ENCODE results near the gene MTERF2. TPM values are rescaled to one million over a fixed set of nuclear protein-coding genes. Genes with fewer than 3 reads are reported as not detected.

MTERF2 gene
- total and polyA plus RNA-seq, 2 of the 13 experiments (the other 11 are each of a cell fraction or from before 2014, with no cell fraction given) = 8.0 to 11.6 TPM

DNA sequence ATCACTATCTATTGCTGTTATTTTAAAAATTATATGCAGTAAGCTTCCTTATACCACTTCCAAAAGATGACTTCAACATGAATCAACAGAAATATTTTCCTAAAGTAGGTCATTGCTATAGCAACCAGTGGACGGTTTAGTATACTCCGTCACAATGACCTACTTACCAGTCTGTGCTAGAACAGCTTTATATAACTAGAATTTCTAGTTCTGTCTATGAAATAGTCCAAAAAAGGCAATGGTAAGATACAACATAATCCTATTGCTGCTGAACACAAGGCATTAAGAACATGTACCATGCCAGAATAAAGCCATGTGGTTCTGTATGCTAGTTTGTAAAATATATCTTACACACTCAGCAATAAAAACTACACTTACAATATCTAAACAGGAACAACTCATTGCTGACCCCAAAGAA is 40.7 kb upstream of the MTERF2 start (continued):
- TF ChIP-seq, protein P1, sequence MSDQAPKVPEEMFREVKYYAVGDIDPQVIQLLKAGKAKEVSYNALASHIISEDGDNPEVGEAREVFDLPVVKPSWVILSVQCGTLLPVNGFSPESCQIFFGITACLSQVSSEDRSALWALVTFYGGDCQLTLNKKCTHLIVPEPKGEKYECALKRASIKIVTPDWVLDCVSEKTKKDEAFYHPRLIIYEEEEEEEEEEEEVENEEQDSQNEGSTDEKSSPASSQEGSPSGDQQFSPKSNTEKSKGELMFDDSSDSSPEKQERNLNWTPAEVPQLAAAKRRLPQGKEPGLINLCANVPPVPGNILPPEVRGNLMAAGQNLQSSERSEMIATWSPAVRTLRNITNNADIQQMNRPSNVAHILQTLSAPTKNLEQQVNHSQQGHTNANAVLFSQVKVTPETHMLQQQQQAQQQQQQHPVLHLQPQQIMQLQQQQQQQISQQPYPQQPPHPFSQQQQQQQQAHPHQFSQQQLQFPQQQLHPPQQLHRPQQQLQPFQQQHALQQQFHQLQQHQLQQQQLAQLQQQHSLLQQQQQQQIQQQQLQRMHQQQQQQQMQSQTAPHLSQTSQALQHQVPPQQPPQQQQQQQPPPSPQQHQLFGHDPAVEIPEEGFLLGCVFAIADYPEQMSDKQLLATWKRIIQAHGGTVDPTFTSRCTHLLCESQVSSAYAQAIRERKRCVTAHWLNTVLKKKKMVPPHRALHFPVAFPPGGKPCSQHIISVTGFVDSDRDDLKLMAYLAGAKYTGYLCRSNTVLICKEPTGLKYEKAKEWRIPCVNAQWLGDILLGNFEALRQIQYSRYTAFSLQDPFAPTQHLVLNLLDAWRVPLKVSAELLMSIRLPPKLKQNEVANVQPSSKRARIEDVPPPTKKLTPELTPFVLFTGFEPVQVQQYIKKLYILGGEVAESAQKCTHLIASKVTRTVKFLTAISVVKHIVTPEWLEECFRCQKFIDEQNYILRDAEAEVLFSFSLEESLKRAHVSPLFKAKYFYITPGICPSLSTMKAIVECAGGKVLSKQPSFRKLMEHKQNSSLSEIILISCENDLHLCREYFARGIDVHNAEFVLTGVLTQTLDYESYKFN (CRISPR knock-in tag; conservative IDR thresholded peaks at IDR 0.05) = no peak
- TF ChIP-seq POLR2G (IDR thresholded peaks at IDR 0.05; ENCODE audit: low read depth, low read length) (no peak), RFX3 (CRISPR knock-in tag; IDR thresholded peaks at IDR 0.05) (peak; percentile 87), FOXA1 (IDR thresholded peaks at IDR 0.05) (no peak), FOXA1 (CRISPR knock-in tag; IDR thresholded peaks at IDR 0.05) (no peak), POLR2AphosphoS2 (IDR thresholded peaks at IDR 0.05; ENCODE audit: low read depth, low read length) (no peak), IKZF4 (CRISPR knock-in tag; IDR thresholded peaks at IDR 0.05; ENCODE audit: borderline replicate concordance, low read depth, not compliant biosample characterization) (no peak)
- TF ChIP-seq, protein P2, sequence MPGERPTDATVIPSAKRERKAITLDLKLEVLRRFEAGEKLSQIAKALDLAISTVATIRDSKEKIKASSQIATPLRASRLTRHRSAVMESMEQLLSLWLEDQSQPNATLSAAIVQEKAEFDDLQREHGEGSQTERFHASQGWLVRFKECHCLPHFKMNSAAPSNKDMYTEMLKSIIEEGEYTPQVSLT (CRISPR knock-in tag; IDR thresholded peaks at IDR 0.05; ENCODE audit: borderline replicate concordance, low read depth) = no peak
- TF ChIP-seq, protein P3, sequence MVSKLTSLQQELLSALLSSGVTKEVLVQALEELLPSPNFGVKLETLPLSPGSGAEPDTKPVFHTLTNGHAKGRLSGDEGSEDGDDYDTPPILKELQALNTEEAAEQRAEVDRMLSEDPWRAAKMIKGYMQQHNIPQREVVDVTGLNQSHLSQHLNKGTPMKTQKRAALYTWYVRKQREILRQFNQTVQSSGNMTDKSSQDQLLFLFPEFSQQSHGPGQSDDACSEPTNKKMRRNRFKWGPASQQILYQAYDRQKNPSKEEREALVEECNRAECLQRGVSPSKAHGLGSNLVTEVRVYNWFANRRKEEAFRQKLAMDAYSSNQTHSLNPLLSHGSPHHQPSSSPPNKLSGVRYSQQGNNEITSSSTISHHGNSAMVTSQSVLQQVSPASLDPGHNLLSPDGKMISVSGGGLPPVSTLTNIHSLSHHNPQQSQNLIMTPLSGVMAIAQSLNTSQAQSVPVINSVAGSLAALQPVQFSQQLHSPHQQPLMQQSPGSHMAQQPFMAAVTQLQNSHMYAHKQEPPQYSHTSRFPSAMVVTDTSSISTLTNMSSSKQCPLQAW (CRISPR knock-in tag; IDR thresholded peaks at IDR 0.05) = no peak
